IMR-90 (cell line): Measurements from ENCODE around the gene HSD17B14. TPM values are rescaled to one million over a fixed set of nuclear protein-coding genes. Genes with fewer than 3 reads are reported as not detected.
A peak's percentile ranks its signal among the peaks of the same experiment; 100 is the strongest.
"Not testable (repeated sequence)": the region's sequence is repeated elsewhere in the genome, so short reads cannot be mapped to it uniquely, and the experiment has no call there.

Experiments used
- ATAC-seq: fragments of 200-7000 bp; cut with Tn5 transposase; 2 replicates; pipeline ENCODE4 v1.9.1; 2020; ENCODE audit warnings: low read depth, mild to moderate bottlenecking, moderate library complexity
- BruUV-seq: library from RNA; stranded (reverse); fragments of 400-500 nt; replicated peaks from 2 replicates; lab custom pipeline; 2021; lab: Mats Ljungman, UMichigan
- CTCF ChIA-PET: fragments of 300-600 bp; formaldehyde crosslinking; extraction: SDS; loops from one replicate; lab custom pipeline; 2021; ENCODE audit warnings: antibody characterized with exemption; lab: Yijun Ruan, JAX
- POLR2A ChIA-PET: fragments of 300-600 bp; sonication (Branson Sonifier 250); formaldehyde crosslinking; loops from one replicate; lab custom pipeline; 2022; ENCODE audit warnings: antibody characterized with exemption; ENCODE audit not compliant: unreplicated experiment; lab: Charles Lee
- DNase-seq: peaks from one replicate; pipeline ENCODE4 v3.0.0; 2013
- H2AFZ ChIP-seq: replicated peaks from 2 replicates; pipeline ENCODE3; 2013; ENCODE audit warnings: low read length, mild to moderate bottlenecking; ENCODE audit not compliant: poor library complexity
- H2AK5ac ChIP-seq: 2 replicates; pipeline ENCODE4 v1.6.1; 2013; ENCODE audit warnings: low read depth, low read length, inconsistent platforms
- H2AK9ac ChIP-seq: replicated peaks from 2 replicates; pipeline ENCODE3; 2013; ENCODE audit warnings: mild to moderate bottlenecking, low read depth, low read length, moderate library complexity; ENCODE audit not compliant: poor library complexity
- H2BK120ac ChIP-seq: 2 replicates; pipeline ENCODE4 v1.6.1; 2013; ENCODE audit warnings: low read depth, low read length, inconsistent platforms
- H2BK15ac ChIP-seq: 3 replicates; pipeline ENCODE4 v1.6.1; 2013; ENCODE audit warnings: low read depth, low read length, inconsistent platforms
- H2BK20ac ChIP-seq: 2 replicates; pipeline ENCODE4 v1.6.1; 2013; ENCODE audit warnings: low read depth, mild to moderate bottlenecking, inconsistent platforms, low read length, moderate library complexity
- H2BK5ac ChIP-seq: 2 replicates; pipeline ENCODE4 v1.6.1; 2013; ENCODE audit warnings: mild to moderate bottlenecking, low read depth, low read length, inconsistent platforms; ENCODE audit not compliant: poor library complexity, severe bottlenecking
- H3K14ac ChIP-seq: replicated peaks from 2 replicates; pipeline ENCODE4 v1.6.1; 2013; ENCODE audit warnings: low read depth, low read length, inconsistent platforms
- H3K18ac ChIP-seq: 2 replicates; pipeline ENCODE4 v1.6.1; 2013; ENCODE audit warnings: low read depth, low read length, control low read depth
- H3K23ac ChIP-seq: 2 replicates; pipeline ENCODE4 v1.6.1; 2013; ENCODE audit warnings: low read depth, low read length, inconsistent platforms
- H3K27ac ChIP-seq: 2 replicates; pipeline ENCODE4 v1.5.1; 2013; ENCODE audit warnings: mild to moderate bottlenecking, control low read depth, low read length; ENCODE audit not compliant: insufficient read depth
- H3K27me3 ChIP-seq: 2 replicates; pipeline ENCODE4 v1.6.1; 2013; ENCODE audit warnings: low read length; ENCODE audit not compliant: control insufficient read depth, insufficient read depth
- H3K36me3 ChIP-seq: 2 replicates; pipeline ENCODE4 v1.6.1; 2013; ENCODE audit warnings: low read length, mixed read lengths; ENCODE audit not compliant: control insufficient read depth, insufficient read depth
- H3K4ac ChIP-seq: 2 replicates; pipeline ENCODE4 v1.6.1; 2013; ENCODE audit warnings: low read depth, low read length, inconsistent platforms
- H3K4me1 ChIP-seq: 2 replicates; pipeline ENCODE4 v1.6.1; 2013; ENCODE audit warnings: low read length, mixed read lengths; ENCODE audit not compliant: control insufficient read depth, insufficient read depth
- H3K4me2 ChIP-seq: 2 replicates; pipeline ENCODE4 v1.6.1; 2013; ENCODE audit warnings: low read depth, mild to moderate bottlenecking, control low read depth, low read length, moderate library complexity
- H3K4me3 ChIP-seq: 2 replicates; pipeline ENCODE4 v1.5.1; 2013; ENCODE audit warnings: low read depth, mild to moderate bottlenecking, control low read depth, low read length, moderate library complexity; ENCODE audit not compliant: insufficient read depth
- H3K56ac ChIP-seq: 2 replicates; pipeline ENCODE4 v1.6.1; 2013; ENCODE audit warnings: low read length, inconsistent platforms; ENCODE audit not compliant: insufficient read depth; ENCODE audit errors: extremely low read depth
- H3K79me1 ChIP-seq, 2 experiments: 2 replicates each; pipeline ENCODE4 v1.6.1; 2013; ENCODE audit warnings: low read length in 2 of 2, inconsistent platforms in 1 of 2, low read depth in 1 of 2
- H3K9ac ChIP-seq: 2 replicates; pipeline ENCODE4 v1.6.1; 2013; ENCODE audit warnings: low read depth, low read length, control low read depth
- H3K9me1 ChIP-seq: 2 replicates; pipeline ENCODE4 v1.6.1; 2013; ENCODE audit warnings: low read length, inconsistent platforms; ENCODE audit not compliant: insufficient read depth
- H3K9me3 ChIP-seq: 2 replicates; pipeline ENCODE4 v1.6.1; 2013; ENCODE audit warnings: low read length; ENCODE audit not compliant: control insufficient read depth, insufficient read depth
- H4K20me1 ChIP-seq: 2 replicates; pipeline ENCODE4 v1.6.1; 2013; ENCODE audit warnings: low read length, inconsistent platforms; ENCODE audit not compliant: insufficient read depth
- H4K5ac ChIP-seq: 2 replicates; pipeline ENCODE4 v1.6.1; 2013; ENCODE audit warnings: mild to moderate bottlenecking, low read depth, low read length, control low read depth
- H4K8ac ChIP-seq, 2 experiments: 2 replicates each; pipeline ENCODE4 v1.6.1; 2013; ENCODE audit warnings: low read depth in 2 of 2, low read length in 2 of 2, control low read depth in 1 of 2, inconsistent platforms in 1 of 2
- H4K91ac ChIP-seq: 2 replicates; pipeline ENCODE4 v1.6.1; 2013; ENCODE audit warnings: low read depth, low read length, inconsistent platforms; ENCODE audit not compliant: insufficient read depth
- CHD1 ChIP-seq: IDR thresholded peaks from 2 replicates; pipeline ENCODE4 v1.6.1; 2012; ENCODE audit warnings: low read depth, low read length, improper control_type of control experiment
- RAD21 ChIP-seq: IDR thresholded peaks from 2 replicates; pipeline ENCODE4 v1.6.1; 2012; ENCODE audit warnings: low read length, improper control_type of control experiment
- WGBS, 2 experiments: methylation state at CpG; one replicate each; pipeline versions ENCODE4 v1.1.5 to v1.1.7; 2013; ENCODE audit warnings: missing lambda C conversion rate in 2 of 2; ENCODE audit not compliant: insufficient read length in 1 of 2; ENCODE audit errors: extremely low coverage in 2 of 2; 5-methylcytosine and 5-hydroxymethylcytosine counted together
- dilution Hi-C: fragments of 300-500 bp; cut with HindIII; formaldehyde crosslinking; loops from one replicate; pipeline ENCODE4 v1.14.3; 2018; ENCODE audit warnings: low sequenced_read_pairs; ENCODE audit not compliant: unreplicated experiment
- in situ Hi-C: fragments of 300-500 bp; cut with MboI; formaldehyde crosslinking; loops from 3 replicates; pipeline ENCODE4 v1.14.3; 2019; ENCODE audit warnings: low sequenced_read_pairs, inconsistent platforms, mixed read lengths
- intact Hi-C: fragments of 100-400 bp; cut with micrococcal nuclease; formaldehyde crosslinking; loops from 2 replicates; pipeline ENCODE4 v1.10.0; 2022
- polyA plus RNA-seq, 3 experiments: library from polyadenylated mRNA; depleted of rRNA; stranded (reverse); fragments of >200 nt; gene quantifications; 2 replicates each; pipeline ENCODE4 v1.2.3, GENCODE V29; 2012; ENCODE audit warnings: low replicate concordance in 1 of 3
- total RNA-seq: library from RNA; depleted of rRNA; stranded (reverse); fragments of >200 nt; gene quantifications from 2 replicates; pipeline ENCODE4 v1.2.3, GENCODE V29; 2012

HSD17B14 gene
- total and polyA plus RNA-seq, 2 of the 4 experiments (the other 2 are of a cell fraction): 0.54 to 4.5 TPM

- no TSS peak for BruUV-seq
- Histone ChIP-seq H2BK15ac (no peak overlapping the region), H2BK5ac (no peak overlapping the region), H3K9me1 (no peaks in the 10 kb centered on the region), H2AFZ (no peak overlapping the region), H3K9ac (no peak overlapping the region), H3K4me3 (no peak overlapping the region), H3K56ac (no peak overlapping the region), H2BK120ac (no peak overlapping the region), H3K4me1 (peaks cover 3% of the 10 kb centered on the region; the same call in 1 of the 2 replicates), H3K27ac (no peak overlapping the region), H4K20me1 (0 out of 2 replicates have a peak, but pooled peaks cover 2% of the 10 kb centered on the region), H3K27me3 (no peaks in the 10 kb centered on the region), H3K4ac (no peak overlapping the region), H2AK9ac (peak overlapping the region; percentile 14), H4K8ac (no peak overlapping the region), H2BK20ac (no peak overlapping the region), H4K91ac (no peak overlapping the region), H3K14ac (no peak overlapping the region), H3K79me1 (no peaks in the 10 kb centered on the region), H4K5ac (no peak overlapping the region), H3K18ac (no peak overlapping the region), H3K4me2 (no peak overlapping the region), H3K36me3 (no peaks in the 10 kb centered on the region), H3K9me3 (no peaks in the 10 kb centered on the region), H3K23ac (no peak overlapping the region), H2AK5ac (no peak overlapping the region)
- ChIA-PET CTCF (interaction anchor here (0.5 kb wide), 1 partner anchor 137 kb away, joined by 5 read pairs; no protein-coding TSS in a partner anchor), POLR2A (no interaction called here)
- ATAC-seq (no peak), DNase-seq (no peak)
- TF ChIP-seq RAD21 (no peak), CHD1 (no peak)
- dilution Hi-C loops: no loop called here
- in situ Hi-C loops: loop anchor here (5.0 kb wide), 2 partner anchors 44 to 179 kb away; partner anchors contain the start of gene HSD17B14
- WGBS, 2 experiments: 79% methylated on average over 4 of the region's 8 CpGs; no CpG with 5 or more reads in 1 of the 2 experiments
- intact Hi-C loops: no loop called here
Observed at GRCh38 chr19:48793271-48793670, 43.0 kb downstream of the HSD17B14 start.

- in situ Hi-C loops, H3K9me3 ChIP-seq, ATAC-seq, H3K27me3 ChIP-seq, H3K79me1 ChIP-seq, H3K36me3 ChIP-seq, dilution Hi-C loops, H2BK120ac ChIP-seq, H3K4ac ChIP-seq, H3K9ac ChIP-seq, H3K18ac ChIP-seq, H2BK5ac ChIP-seq, H3K23ac ChIP-seq, H2BK15ac ChIP-seq, H4K8ac ChIP-seq, H3K4me1 ChIP-seq, H3K9me1 ChIP-seq, H4K5ac ChIP-seq, H4K20me1 ChIP-seq, H2AFZ ChIP-seq, H2BK20ac ChIP-seq, H2AK9ac ChIP-seq, H3K56ac ChIP-seq, H3K4me2 ChIP-seq, H3K14ac ChIP-seq, H2AK5ac ChIP-seq, H3K4me3 ChIP-seq, POLR2A ChIA-PET, H3K27ac ChIP-seq, DNase-seq, H4K91ac ChIP-seq, BruUV-seq: not testable (repeated sequence)
- 47% methylated on average over 4 of the region's 9 CpGs; no CpG with 5 or more reads in 1 of the 2 experiments for WGBS, 2 experiments
- CTCF ChIA-PET: interaction anchor here (0.9 to 1.9 kb wide), 7 partner anchors 10 to 193 kb away, joined by 3 to 5 read pairs (median 3); partner anchors contain the start of gene HSD17B14
- intact Hi-C loops: loop anchor here (10.0 kb wide), 1 partner anchor 437 kb away; no protein-coding TSS in a partner anchor
Observed at GRCh38 chr19:48787331-48787730, 49.0 kb downstream of the HSD17B14 start.
